Adrenal gland (tissue), 5 donors: Measurements from ENCODE around the gene ARL13B.

Source experiments
- POLR2A ChIP-seq, 2 donors: fragments of 450-650 bp; IDR thresholded peaks; one replicate each; pipeline ENCODE4 v1.6.1; 2017; ENCODE audit warnings: antibody characterized with exemption in 2 of 2, mild to moderate bottlenecking in 2 of 2, moderate library complexity in 1 of 2
- TF ChIP-seq, protein P1 (sequence below), 6 experiments: fragments of 450-650 bp in 4 of 6; fragments of 200-600 bp in 2 of 6; sonication (generic) in 1 of 6; IDR thresholded peaks; 1 replicate in 5 of 6; 2 replicates in 1 of 6; pipeline versions ENCODE4 v1.5.1 to v1.8.0; 2016 to 2021; ENCODE audit warnings: antibody characterized with exemption in 6 of 6, mild to moderate bottlenecking in 2 of 6, moderate library complexity in 1 of 6
- donor health status: DM: no; HTN: no; CAD: no.

DNA sequence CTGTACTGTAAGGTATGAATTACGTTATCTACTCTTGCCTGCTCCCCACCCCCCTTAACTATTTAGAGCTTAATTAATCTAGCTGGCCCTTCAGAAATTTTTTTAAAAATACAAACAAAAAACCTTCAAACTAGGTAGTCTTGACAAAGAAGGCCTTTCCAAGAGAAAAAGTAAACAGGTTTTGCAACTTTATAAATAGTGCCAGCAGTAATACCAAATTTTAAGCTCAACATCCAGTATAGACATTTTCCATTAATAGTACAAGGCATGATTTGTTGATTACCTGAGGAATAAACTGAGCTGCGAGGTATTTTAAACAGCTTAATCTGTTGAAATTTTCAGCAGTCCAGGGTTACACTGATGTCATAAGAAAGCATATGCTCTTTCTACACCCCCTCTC lies 28.3 kb downstream of the ARL13B start:
- TF ChIP-seq, protein P1, sequence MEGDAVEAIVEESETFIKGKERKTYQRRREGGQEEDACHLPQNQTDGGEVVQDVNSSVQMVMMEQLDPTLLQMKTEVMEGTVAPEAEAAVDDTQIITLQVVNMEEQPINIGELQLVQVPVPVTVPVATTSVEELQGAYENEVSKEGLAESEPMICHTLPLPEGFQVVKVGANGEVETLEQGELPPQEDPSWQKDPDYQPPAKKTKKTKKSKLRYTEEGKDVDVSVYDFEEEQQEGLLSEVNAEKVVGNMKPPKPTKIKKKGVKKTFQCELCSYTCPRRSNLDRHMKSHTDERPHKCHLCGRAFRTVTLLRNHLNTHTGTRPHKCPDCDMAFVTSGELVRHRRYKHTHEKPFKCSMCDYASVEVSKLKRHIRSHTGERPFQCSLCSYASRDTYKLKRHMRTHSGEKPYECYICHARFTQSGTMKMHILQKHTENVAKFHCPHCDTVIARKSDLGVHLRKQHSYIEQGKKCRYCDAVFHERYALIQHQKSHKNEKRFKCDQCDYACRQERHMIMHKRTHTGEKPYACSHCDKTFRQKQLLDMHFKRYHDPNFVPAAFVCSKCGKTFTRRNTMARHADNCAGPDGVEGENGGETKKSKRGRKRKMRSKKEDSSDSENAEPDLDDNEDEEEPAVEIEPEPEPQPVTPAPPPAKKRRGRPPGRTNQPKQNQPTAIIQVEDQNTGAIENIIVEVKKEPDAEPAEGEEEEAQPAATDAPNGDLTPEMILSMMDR (IDR thresholded peaks at IDR 0.05), result no peak
- no peak for TF ChIP-seq POLR2A (IDR thresholded peaks at IDR 0.05)
